DOHH2 (cell line): ENCODE measurements around the gene OAS2.

Source experiments
- H3F3A ChIP-seq: fragments of 200-600 bp; sonication (generic), shearing (Covaris generic); 2 replicates; pipeline ENCODE4 v1.6.0; 2016; ENCODE audit warnings: antibody characterized with exemption, mild to moderate bottlenecking; ENCODE audit not compliant: control insufficient read depth, insufficient read depth
- H3K27ac ChIP-seq: fragments of 200-600 bp; sonication (generic); 2 replicates; pipeline ENCODE4 v1.5.1; 2014; ENCODE audit warnings: low read depth, mild to moderate bottlenecking, low read length, moderate library complexity
- H3K27me3 ChIP-seq: fragments of 200-600 bp; sonication (generic); 2 replicates; pipeline ENCODE4 v1.6.1; 2014; ENCODE audit warnings: mild to moderate bottlenecking, low read length, mixed read lengths; ENCODE audit not compliant: control insufficient read depth
- H3K36me3 ChIP-seq: fragments of 200-600 bp; sonication (generic); 2 replicates; pipeline ENCODE4 v1.6.1; 2014; ENCODE audit warnings: mild to moderate bottlenecking, low read length, moderate library complexity, mixed read lengths; ENCODE audit not compliant: control insufficient read depth
- H3K4me1 ChIP-seq: fragments of 200-600 bp; sonication (generic); 2 replicates; pipeline ENCODE4 v1.6.1; 2014; ENCODE audit warnings: mild to moderate bottlenecking, low read length, mixed read lengths; ENCODE audit not compliant: control insufficient read depth
- H3K4me2 ChIP-seq: fragments of 200-600 bp; sonication (generic); 2 replicates; pipeline ENCODE4 v1.6.0; 2014; ENCODE audit warnings: mild to moderate bottlenecking, low read length, moderate library complexity
- H3K4me3 ChIP-seq: fragments of 200-600 bp; sonication (generic); 2 replicates; pipeline ENCODE4 v1.5.1; 2014; ENCODE audit warnings: mild to moderate bottlenecking, low read length, mixed read lengths
- H3K79me2 ChIP-seq: fragments of 200-600 bp; sonication (generic); 2 replicates; pipeline ENCODE4 v1.6.1; 2014; ENCODE audit warnings: mild to moderate bottlenecking, low read length, mixed read lengths; ENCODE audit not compliant: control insufficient read depth
- H3K9me2 ChIP-seq: fragments of 200-600 bp; sonication (generic); replicated peaks from 2 replicates; pipeline ENCODE4 v1.6.1; 2014; ENCODE audit warnings: mild to moderate bottlenecking, low read length, mixed read lengths; ENCODE audit not compliant: control insufficient read depth
- H3K9me3 ChIP-seq: fragments of 200-600 bp; sonication (generic); 2 replicates; pipeline ENCODE4 v1.6.1; 2014; ENCODE audit warnings: antibody characterized with exemption, low read length, mixed read lengths; ENCODE audit not compliant: control insufficient read depth, insufficient read depth
- H4K20me1 ChIP-seq: fragments of 200-600 bp; sonication (generic); 2 replicates; pipeline ENCODE4 v1.6.0; 2014; ENCODE audit warnings: low read depth, mild to moderate bottlenecking, antibody characterized with exemption, low read length, moderate library complexity; ENCODE audit not compliant: control insufficient read depth, insufficient read depth
- CTCF ChIP-seq: fragments of 200-600 bp; sonication (generic); IDR thresholded peaks from one replicate; pipeline ENCODE4 v1.5.1; 2014; ENCODE audit warnings: antibody characterized with exemption, mild to moderate bottlenecking, low read depth, low read length; ENCODE audit not compliant: poor library complexity, severe bottlenecking
- EZH2phosphoT487 ChIP-seq: fragments of 200-600 bp; sonication (generic); IDR thresholded peaks from 2 replicates; pipeline ENCODE4 v1.6.1; 2017; ENCODE audit warnings: borderline replicate concordance, mild to moderate bottlenecking, antibody characterized with exemption, low read length, moderate library complexity, mixed read lengths

Gene OAS2

GRCh38 chr12:112942572-112942971 is 35.7 kb upstream of the OAS2 start:
- Histone ChIP-seq H3K4me1 (peaks cover 32% of the 10 kb centered on the region), H3K4me3 (no peak overlapping the region), H3K4me2 (no peak overlapping the region), H3K79me2 (no peaks in the 10 kb centered on the region), H3F3A (peaks cover 5% of the 10 kb centered on the region), H3K9me2 (no peaks in the 10 kb centered on the region), H3K27ac (no peak overlapping the region), H3K9me3 (no peaks in the 10 kb centered on the region), H4K20me1 (no peaks in the 10 kb centered on the region), H3K27me3 (no peaks in the 10 kb centered on the region), H3K36me3 (no peaks in the 10 kb centered on the region)
- TF ChIP-seq CTCF (no peak), EZH2phosphoT487 (no peak)

- H3K9me3 ChIP-seq: no peaks in the 10 kb centered on the region
- H3K4me1 ChIP-seq: peaks cover 18% of the 10 kb centered on the region
- H3K27ac ChIP-seq: no peak overlapping the region
- no peaks in the 10 kb centered on the region for H3K9me2 ChIP-seq
- no peaks in the 10 kb centered on the region; the same call in 1 of the 2 replicates for H3F3A ChIP-seq
- TF ChIP-seq CTCF (no peak), EZH2phosphoT487 (no peak)
- H4K20me1 ChIP-seq: no peaks in the 10 kb centered on the region
- no peak overlapping the region for H3K4me3 ChIP-seq
- no peaks in the 10 kb centered on the region for H3K36me3 ChIP-seq
- H3K27me3 ChIP-seq: no peaks in the 10 kb centered on the region
- no peaks in the 10 kb centered on the region for H3K79me2 ChIP-seq
- no peak overlapping the region for H3K4me2 ChIP-seq
Observed at GRCh38 chr12:112944024-112944690, 34.2 kb upstream of the OAS2 start.

GRCh38 chr12:112945515-112945914 is 32.8 kb upstream of the OAS2 start:
- Histone ChIP-seq H3K4me1 (peaks cover 4% of the 10 kb centered on the region), H3K4me3 (no peak overlapping the region), H3K9me2 (no peaks in the 10 kb centered on the region), H3K27ac (no peak overlapping the region), H3K4me2 (no peak overlapping the region), H3K79me2 (no peaks in the 10 kb centered on the region), H3K36me3 (no peaks in the 10 kb centered on the region), H4K20me1 (no peaks in the 10 kb centered on the region), H3K27me3 (no peaks in the 10 kb centered on the region), H3F3A (no peaks in the 10 kb centered on the region; the same call in 1 of the 2 replicates), H3K9me3 (no peaks in the 10 kb centered on the region)
- TF ChIP-seq CTCF (no peak), EZH2phosphoT487 (no peak)
